GM13976 (cell line): Measurements from ENCODE around the gene NADK2.

Source experiments
- DNase-seq: peaks from one replicate; pipeline ENCODE4 v3.0.0; 2012; ENCODE audit warnings: low spot score
- in situ Hi-C: fragments of 300-500 bp; cut with MboI; formaldehyde crosslinking; loops from one replicate; pipeline ENCODE4 v1.12.0; 2022; ENCODE audit warnings: low sequenced_read_pairs, mixed read lengths, inconsistent platforms; ENCODE audit not compliant: unreplicated experiment
- TF ChIP-seq, protein P1 (sequence below): IDR thresholded peaks from 2 replicates; pipeline ENCODE4 v1.5.1; 2012; ENCODE audit warnings: borderline replicate concordance, mild to moderate bottlenecking; ENCODE audit not compliant: insufficient read depth; ENCODE audit errors: extremely low read depth, missing control alignments, control extremely low read depth

The NADK2 gene

DNA sequence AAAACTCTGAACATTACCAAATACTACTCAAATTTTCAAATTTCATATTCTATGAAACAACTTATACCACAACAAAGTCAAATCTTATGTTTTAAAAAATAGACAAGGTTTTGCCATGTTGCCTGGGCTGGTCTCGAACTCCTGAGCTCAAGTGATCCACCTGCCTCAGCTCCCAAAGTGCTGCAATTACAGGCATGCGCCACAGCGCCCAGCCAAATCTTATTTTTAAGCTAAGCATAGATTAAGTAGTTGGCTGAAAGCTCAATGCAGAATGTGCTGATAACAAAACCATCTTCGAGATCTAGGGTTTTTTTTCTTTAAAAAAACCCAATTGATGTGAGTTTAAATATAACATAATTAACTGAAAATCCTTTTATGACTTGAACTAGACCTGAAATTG, 96.4 kb downstream of the NADK2 start:
- in situ Hi-C loops = no loop called here
- DNase-seq = no peak
- TF ChIP-seq, protein P1, sequence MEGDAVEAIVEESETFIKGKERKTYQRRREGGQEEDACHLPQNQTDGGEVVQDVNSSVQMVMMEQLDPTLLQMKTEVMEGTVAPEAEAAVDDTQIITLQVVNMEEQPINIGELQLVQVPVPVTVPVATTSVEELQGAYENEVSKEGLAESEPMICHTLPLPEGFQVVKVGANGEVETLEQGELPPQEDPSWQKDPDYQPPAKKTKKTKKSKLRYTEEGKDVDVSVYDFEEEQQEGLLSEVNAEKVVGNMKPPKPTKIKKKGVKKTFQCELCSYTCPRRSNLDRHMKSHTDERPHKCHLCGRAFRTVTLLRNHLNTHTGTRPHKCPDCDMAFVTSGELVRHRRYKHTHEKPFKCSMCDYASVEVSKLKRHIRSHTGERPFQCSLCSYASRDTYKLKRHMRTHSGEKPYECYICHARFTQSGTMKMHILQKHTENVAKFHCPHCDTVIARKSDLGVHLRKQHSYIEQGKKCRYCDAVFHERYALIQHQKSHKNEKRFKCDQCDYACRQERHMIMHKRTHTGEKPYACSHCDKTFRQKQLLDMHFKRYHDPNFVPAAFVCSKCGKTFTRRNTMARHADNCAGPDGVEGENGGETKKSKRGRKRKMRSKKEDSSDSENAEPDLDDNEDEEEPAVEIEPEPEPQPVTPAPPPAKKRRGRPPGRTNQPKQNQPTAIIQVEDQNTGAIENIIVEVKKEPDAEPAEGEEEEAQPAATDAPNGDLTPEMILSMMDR = no peak
